IMR-90 (cell line): ENCODE results near the gene ANKHD1. TPM values are rescaled to one million over a fixed set of nuclear protein-coding genes. Genes with fewer than 3 reads are reported as not detected.

Source experiments
- ATAC-seq: fragments of 200-7000 bp; cut with Tn5 transposase; 2 replicates; pipeline ENCODE4 v1.9.1; 2020; ENCODE audit warnings: low read depth, mild to moderate bottlenecking, moderate library complexity
- BruUV-seq: library from RNA; stranded (reverse); fragments of 400-500 nt; replicated peaks from 2 replicates; lab custom pipeline; 2021; lab: Mats Ljungman, UMichigan
- CTCF ChIA-PET: fragments of 300-600 bp; formaldehyde crosslinking; extraction: SDS; loops from one replicate; lab custom pipeline; 2021; ENCODE audit warnings: antibody characterized with exemption; lab: Yijun Ruan, JAX
- POLR2A ChIA-PET: fragments of 300-600 bp; sonication (Branson Sonifier 250); formaldehyde crosslinking; loops from one replicate; lab custom pipeline; 2022; ENCODE audit warnings: antibody characterized with exemption; ENCODE audit not compliant: unreplicated experiment; lab: Charles Lee
- DNase-seq: peaks from one replicate; pipeline ENCODE4 v3.0.0; 2013
- H2AFZ ChIP-seq: replicated peaks from 2 replicates; pipeline ENCODE3; 2013; ENCODE audit warnings: low read length, mild to moderate bottlenecking; ENCODE audit not compliant: poor library complexity
- H2AK5ac ChIP-seq: 2 replicates; pipeline ENCODE4 v1.6.1; 2013; ENCODE audit warnings: low read depth, low read length, inconsistent platforms
- H2AK9ac ChIP-seq: replicated peaks from 2 replicates; pipeline ENCODE3; 2013; ENCODE audit warnings: mild to moderate bottlenecking, low read depth, low read length, moderate library complexity; ENCODE audit not compliant: poor library complexity
- H2BK120ac ChIP-seq: 2 replicates; pipeline ENCODE4 v1.6.1; 2013; ENCODE audit warnings: low read depth, low read length, inconsistent platforms
- H2BK15ac ChIP-seq: 3 replicates; pipeline ENCODE4 v1.6.1; 2013; ENCODE audit warnings: low read depth, low read length, inconsistent platforms
- H2BK20ac ChIP-seq: 2 replicates; pipeline ENCODE4 v1.6.1; 2013; ENCODE audit warnings: low read depth, mild to moderate bottlenecking, inconsistent platforms, low read length, moderate library complexity
- H2BK5ac ChIP-seq: 2 replicates; pipeline ENCODE4 v1.6.1; 2013; ENCODE audit warnings: mild to moderate bottlenecking, low read depth, low read length, inconsistent platforms; ENCODE audit not compliant: poor library complexity, severe bottlenecking
- H3K14ac ChIP-seq: replicated peaks from 2 replicates; pipeline ENCODE4 v1.6.1; 2013; ENCODE audit warnings: low read depth, low read length, inconsistent platforms
- H3K18ac ChIP-seq: 2 replicates; pipeline ENCODE4 v1.6.1; 2013; ENCODE audit warnings: low read depth, low read length, control low read depth
- H3K23ac ChIP-seq: 2 replicates; pipeline ENCODE4 v1.6.1; 2013; ENCODE audit warnings: low read depth, low read length, inconsistent platforms
- H3K27ac ChIP-seq: 2 replicates; pipeline ENCODE4 v1.5.1; 2013; ENCODE audit warnings: mild to moderate bottlenecking, control low read depth, low read length; ENCODE audit not compliant: insufficient read depth
- H3K27me3 ChIP-seq: 2 replicates; pipeline ENCODE4 v1.6.1; 2013; ENCODE audit warnings: low read length; ENCODE audit not compliant: control insufficient read depth, insufficient read depth
- H3K36me3 ChIP-seq: 2 replicates; pipeline ENCODE4 v1.6.1; 2013; ENCODE audit warnings: low read length, mixed read lengths; ENCODE audit not compliant: control insufficient read depth, insufficient read depth
- H3K4ac ChIP-seq: 2 replicates; pipeline ENCODE4 v1.6.1; 2013; ENCODE audit warnings: low read depth, low read length, inconsistent platforms
- H3K4me1 ChIP-seq: 2 replicates; pipeline ENCODE4 v1.6.1; 2013; ENCODE audit warnings: low read length, mixed read lengths; ENCODE audit not compliant: control insufficient read depth, insufficient read depth
- H3K4me2 ChIP-seq: 2 replicates; pipeline ENCODE4 v1.6.1; 2013; ENCODE audit warnings: low read depth, mild to moderate bottlenecking, control low read depth, low read length, moderate library complexity
- H3K4me3 ChIP-seq: 2 replicates; pipeline ENCODE4 v1.5.1; 2013; ENCODE audit warnings: low read depth, mild to moderate bottlenecking, control low read depth, low read length, moderate library complexity; ENCODE audit not compliant: insufficient read depth
- H3K56ac ChIP-seq: 2 replicates; pipeline ENCODE4 v1.6.1; 2013; ENCODE audit warnings: low read length, inconsistent platforms; ENCODE audit not compliant: insufficient read depth; ENCODE audit errors: extremely low read depth
- H3K79me1 ChIP-seq, 2 experiments: 2 replicates each; pipeline ENCODE4 v1.6.1; 2013; ENCODE audit warnings: low read length in 2 of 2, inconsistent platforms in 1 of 2, low read depth in 1 of 2
- H3K9ac ChIP-seq: 2 replicates; pipeline ENCODE4 v1.6.1; 2013; ENCODE audit warnings: low read depth, low read length, control low read depth
- H3K9me1 ChIP-seq: 2 replicates; pipeline ENCODE4 v1.6.1; 2013; ENCODE audit warnings: low read length, inconsistent platforms; ENCODE audit not compliant: insufficient read depth
- H3K9me3 ChIP-seq: 2 replicates; pipeline ENCODE4 v1.6.1; 2013; ENCODE audit warnings: low read length; ENCODE audit not compliant: control insufficient read depth, insufficient read depth
- H4K20me1 ChIP-seq: 2 replicates; pipeline ENCODE4 v1.6.1; 2013; ENCODE audit warnings: low read length, inconsistent platforms; ENCODE audit not compliant: insufficient read depth
- H4K5ac ChIP-seq: 2 replicates; pipeline ENCODE4 v1.6.1; 2013; ENCODE audit warnings: mild to moderate bottlenecking, low read depth, low read length, control low read depth
- H4K8ac ChIP-seq, 2 experiments: 2 replicates each; pipeline ENCODE4 v1.6.1; 2013; ENCODE audit warnings: low read depth in 2 of 2, low read length in 2 of 2, control low read depth in 1 of 2, inconsistent platforms in 1 of 2
- H4K91ac ChIP-seq: 2 replicates; pipeline ENCODE4 v1.6.1; 2013; ENCODE audit warnings: low read depth, low read length, inconsistent platforms; ENCODE audit not compliant: insufficient read depth
- CTCF ChIP-seq: conservative IDR thresholded peaks from 2 replicates; pipeline ENCODE4 v1.5.1; 2012; ENCODE audit warnings: mild to moderate bottlenecking, low read depth, low read length, improper control_type of control experiment
- MAFK ChIP-seq: IDR thresholded peaks from 2 replicates; pipeline ENCODE4 v1.6.1; 2012; ENCODE audit warnings: low read depth, low read length, improper control_type of control experiment
- MAZ ChIP-seq: IDR thresholded peaks from 2 replicates; pipeline ENCODE4 v1.6.1; 2012; ENCODE audit warnings: low read depth, mild to moderate bottlenecking, low read length, improper control_type of control experiment, moderate library complexity, borderline replicate concordance
- MXI1 ChIP-seq: IDR thresholded peaks from 2 replicates; pipeline ENCODE4 v1.6.1; 2012; ENCODE audit warnings: low read depth, mild to moderate bottlenecking, low read length, moderate library complexity, borderline replicate concordance
- RAD21 ChIP-seq: IDR thresholded peaks from 2 replicates; pipeline ENCODE4 v1.6.1; 2012; ENCODE audit warnings: low read length, improper control_type of control experiment
- SMC3 ChIP-seq: fragments of 150-350 bp; IDR thresholded peaks from 2 replicates; pipeline ENCODE4 v1.6.1; 2016; ENCODE audit warnings: low read depth, mild to moderate bottlenecking, antibody characterized with exemption, low read length, moderate library complexity
- WGBS, 2 experiments: methylation state at CpG; one replicate each; pipeline versions ENCODE4 v1.1.5 to v1.1.7; 2013; ENCODE audit warnings: missing lambda C conversion rate in 2 of 2; ENCODE audit not compliant: insufficient read length in 1 of 2; ENCODE audit errors: extremely low coverage in 2 of 2; 5-methylcytosine and 5-hydroxymethylcytosine counted together
- dilution Hi-C: fragments of 300-500 bp; cut with HindIII; formaldehyde crosslinking; loops from one replicate; pipeline ENCODE4 v1.14.3; 2018; ENCODE audit warnings: low sequenced_read_pairs; ENCODE audit not compliant: unreplicated experiment
- in situ Hi-C: fragments of 300-500 bp; cut with MboI; formaldehyde crosslinking; loops from 3 replicates; pipeline ENCODE4 v1.14.3; 2019; ENCODE audit warnings: low sequenced_read_pairs, inconsistent platforms, mixed read lengths
- intact Hi-C: fragments of 100-400 bp; cut with micrococcal nuclease; formaldehyde crosslinking; loops from 2 replicates; pipeline ENCODE4 v1.10.0; 2022
- polyA plus RNA-seq, 3 experiments: library from polyadenylated mRNA; depleted of rRNA; stranded (reverse); fragments of >200 nt; gene quantifications; 2 replicates each; pipeline ENCODE4 v1.2.3, GENCODE V29; 2012; ENCODE audit warnings: low replicate concordance in 1 of 3
- total RNA-seq: library from RNA; depleted of rRNA; stranded (reverse); fragments of >200 nt; gene quantifications from 2 replicates; pipeline ENCODE4 v1.2.3, GENCODE V29; 2012

ANKHD1 gene
- total and polyA plus RNA-seq, 2 of the 4 experiments (the other 2 are of a cell fraction) = 32.1 to 36.7 TPM

- peak; percentile 47 for ATAC-seq
- BruUV-seq = no TSS peak
- Histone ChIP-seq H3K23ac (0 out of 2 replicates have a peak overlapping the region, but pooled peaks have one; percentile 8), H3K4me3 (no peak overlapping the region), H3K27me3 (no peaks in the 10 kb centered on the region; the same call in 1 of the 2 replicates), H3K56ac (no peak overlapping the region), H2AK9ac (peak overlapping the region; percentile 43), H3K79me1 (no peaks in the 10 kb centered on the region), H4K5ac (no peak overlapping the region), H3K36me3 (no peaks in the 10 kb centered on the region), H4K8ac (no peak overlapping the region), H2AK5ac (no peak overlapping the region), H2BK120ac (no peak overlapping the region), H3K9ac (no peak overlapping the region), H2BK20ac (no peak overlapping the region), H3K4me1 (no peaks in the 10 kb centered on the region), H2BK5ac (no peak overlapping the region), H2AFZ (no peak overlapping the region), H3K4ac (no peak overlapping the region), H3K14ac (no peak overlapping the region), H3K18ac (no peak overlapping the region), H3K4me2 (no peak overlapping the region), H4K20me1 (no peaks in the 10 kb centered on the region), H3K9me1 (0 out of 2 replicates have a peak, but pooled peaks cover 6% of the 10 kb centered on the region), H2BK15ac (no peak overlapping the region), H4K91ac (no peak overlapping the region), H3K27ac (no peak overlapping the region), H3K9me3 (no peaks in the 10 kb centered on the region)
- dilution Hi-C loops (no loop called here), intact Hi-C loops (loop anchor here (2.0 to 10.0 kb wide), 2 partner anchors 184 to 284 kb away; partner anchors contain the start of gene CYSTM1), in situ Hi-C loops (loop anchor here (25.0 kb wide), 1 partner anchor 572 kb away; the partner anchor contains the start of gene PSD2)
- TF ChIP-seq MAZ (no peak), SMC3 (peak; percentile 62), MAFK (no peak), CTCF (peak; percentile 64), MXI1 (no peak), RAD21 (peak; percentile 53)
- DNase-seq = peak; percentile 51
- ChIA-PET POLR2A (interaction anchor here (0.5 kb wide), 1 partner anchor 187 kb away, joined by 3 read pairs; no protein-coding TSS in a partner anchor), CTCF (interaction anchor here (0.6 to 3.0 kb wide), 14 partner anchors 12 to 187 kb away, joined by 3 to 34 read pairs (median 4); partner anchors contain the start of gene HBEGF)
- 40% methylated on average over 1 of the region's 4 CpGs; no CpG with 5 or more reads in 1 of the 2 experiments for WGBS, 2 experiments
Measured at GRCh38 chr5:140358738-140359310, 42.8 kb upstream of the ANKHD1 start.
